ENCODE results near the gene SH2B2.
"Not testable (repeated sequence)": the region's sequence is repeated elsewhere in the genome, so short reads cannot be mapped to it uniquely, and the experiment has no call there.

SH2B2 gene

GRCh38 chr7:102337002-102337401 lies 50.3 kb downstream of the SH2B2 start:
- DNase-seq (ENCODE audit: low spot score): not testable (repeated sequence)

DNA sequence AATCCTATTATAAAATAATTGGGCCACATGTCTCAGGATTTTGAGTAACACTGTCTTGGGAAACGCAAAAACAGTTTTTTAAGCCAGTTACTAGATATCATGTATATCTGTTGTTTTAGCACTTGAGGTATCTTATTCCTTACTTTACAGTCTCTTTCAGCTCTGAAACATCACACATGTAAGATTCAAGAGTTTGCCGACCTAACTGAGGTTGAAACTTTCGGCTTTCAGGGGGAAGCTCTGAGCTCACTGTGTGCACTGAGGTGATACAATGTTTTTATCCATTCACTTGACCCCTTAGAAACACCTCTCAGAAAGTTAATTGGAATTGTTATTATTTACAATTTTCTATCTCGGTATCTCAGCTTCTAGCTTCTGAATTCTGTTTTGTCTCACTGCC lies 50.8 kb downstream of the SH2B2 start:
- DNase-seq (ENCODE audit: low spot score): not testable (repeated sequence)

GRCh38 chr7:102340599-102341368 lies 54.1 kb downstream of the SH2B2 start:
- DNase-seq (ENCODE audit: low spot score): peak; percentile 81

DNA sequence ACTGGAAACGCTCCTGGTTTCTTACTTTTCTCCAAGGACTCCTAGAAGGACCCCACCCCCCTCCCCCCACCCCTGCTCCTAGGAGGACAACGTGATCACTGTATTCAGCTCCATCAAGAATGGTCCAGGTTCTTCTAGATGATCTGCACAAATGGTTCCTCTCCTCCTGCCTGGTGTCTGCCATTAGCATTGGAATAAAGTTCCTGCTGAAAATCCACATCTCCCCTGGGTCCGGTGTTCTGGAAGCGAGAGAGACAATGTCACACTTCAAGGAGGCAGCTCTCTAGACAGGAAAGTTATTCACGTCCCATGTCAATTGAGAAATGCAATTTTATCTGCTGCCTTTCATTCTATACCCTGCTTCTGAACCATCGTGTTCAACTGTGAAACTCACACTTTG lies 60.3 kb downstream of the SH2B2 start:
- DNase-seq (ENCODE audit: low spot score): not testable (repeated sequence)

GRCh38 chr7:102356344-102356743 lies 69.7 kb downstream of the SH2B2 start, which contains the start of gene SPDYE6:
SPDYE6 (minus strand) TSS chr7:102356444; CDS start chr7:102356023, 421 bp downstream.
- DNase-seq (ENCODE audit: low spot score): not testable (repeated sequence)

GRCh38 chr7:102363549-102364393 lies 77.1 kb downstream of the SH2B2 start:
- peak; percentile 100 for DNase-seq (ENCODE audit: low spot score)

- not testable (repeated sequence) for DNase-seq (ENCODE audit: low spot score)
Observed at GRCh38 chr7:102364394-102364886, 77.8 kb downstream of the SH2B2 start.

DNA sequence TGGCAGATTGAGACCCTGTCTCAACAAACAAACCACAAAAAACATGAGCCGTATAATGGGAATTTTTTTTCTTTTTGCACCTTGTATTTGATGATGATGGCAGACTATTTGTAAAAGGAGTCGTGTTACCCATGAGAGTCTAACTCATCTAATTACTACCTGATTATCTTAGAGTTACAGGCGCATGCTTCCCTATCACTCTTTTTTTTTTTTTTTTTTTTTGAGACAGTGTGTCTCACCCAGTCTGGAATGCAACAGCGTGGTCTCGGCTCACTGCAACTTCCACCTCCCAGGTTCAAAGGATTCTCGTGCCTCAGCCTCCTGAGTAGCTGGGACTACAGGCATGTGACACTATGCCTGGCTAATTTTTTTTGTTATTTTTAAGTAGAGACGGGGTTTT lies 78.7 kb downstream of the SH2B2 start:
- peak; percentile 61 for DNase-seq (ENCODE audit: low spot score)

DNA sequence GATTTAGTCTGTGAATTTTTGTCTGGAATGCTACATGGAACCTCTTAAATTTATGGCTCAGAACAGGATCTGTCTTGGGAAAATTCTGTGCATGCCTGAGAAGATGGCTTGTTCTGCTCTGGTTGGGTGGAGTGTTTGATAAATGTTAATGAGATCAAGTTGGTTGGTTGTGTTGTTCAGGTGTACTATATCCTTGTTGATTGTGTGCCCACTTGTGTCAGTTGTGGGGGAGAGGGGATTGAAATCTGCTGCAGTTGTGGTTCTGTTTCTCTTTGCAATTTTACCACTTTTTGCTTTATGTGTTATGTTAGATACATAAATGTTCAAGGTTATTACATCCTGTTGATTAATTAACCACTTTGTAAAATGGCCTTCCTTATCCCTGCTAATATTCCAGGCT lies 83.4 kb downstream of the SH2B2 start:
- DNase-seq (ENCODE audit: low spot score): not testable (repeated sequence)

Measured in kidney tubule cell (primary cell).